Fibroblast of mammary gland (primary cell): ENCODE measurements around the gene NR2C2.
"Not testable (repeated sequence)": the region's sequence is repeated elsewhere in the genome, so short reads cannot be mapped to it uniquely, and the experiment has no call there.

ENCODE experiments used
- DNase-seq: peaks from one replicate; pipeline ENCODE4 v3.0.0-alpha.2; 2010; ENCODE audit warnings: low read depth
- H3K4me3 ChIP-seq: 2 replicates; pipeline ENCODE4 v1.5.1; 2011; ENCODE audit warnings: low read depth, mild to moderate bottlenecking, low read length, moderate library complexity; ENCODE audit not compliant: control insufficient read depth
- TF ChIP-seq, protein P1 (sequence below): conservative IDR thresholded peaks from 2 replicates; pipeline ENCODE4 v1.5.1; 2011; ENCODE audit warnings: low read depth, low read length, inconsistent platforms; ENCODE audit not compliant: control insufficient read depth, insufficient read depth

Gene NR2C2

DNA sequence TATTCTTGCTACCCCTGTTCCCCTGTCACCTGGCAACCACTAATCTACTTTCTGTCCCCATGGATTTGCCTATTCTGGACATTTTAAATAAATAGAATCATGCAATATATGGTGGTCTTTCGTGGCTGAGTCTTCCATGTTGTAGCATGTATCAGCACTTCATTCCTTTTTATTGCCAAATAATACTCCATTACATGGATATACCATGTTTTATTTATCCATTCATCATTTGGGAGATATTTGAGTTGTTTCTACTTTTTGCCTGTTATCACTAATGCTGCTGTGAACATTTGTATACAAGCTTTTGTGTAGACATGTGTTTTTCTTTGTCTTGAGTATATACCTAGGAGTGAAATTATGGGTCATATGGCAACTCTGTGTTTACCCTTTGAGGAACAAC lies 50.6 kb downstream of the NR2C2 start:
- H3K4me3 ChIP-seq, result no peak overlapping the region
- TF ChIP-seq, protein P1, sequence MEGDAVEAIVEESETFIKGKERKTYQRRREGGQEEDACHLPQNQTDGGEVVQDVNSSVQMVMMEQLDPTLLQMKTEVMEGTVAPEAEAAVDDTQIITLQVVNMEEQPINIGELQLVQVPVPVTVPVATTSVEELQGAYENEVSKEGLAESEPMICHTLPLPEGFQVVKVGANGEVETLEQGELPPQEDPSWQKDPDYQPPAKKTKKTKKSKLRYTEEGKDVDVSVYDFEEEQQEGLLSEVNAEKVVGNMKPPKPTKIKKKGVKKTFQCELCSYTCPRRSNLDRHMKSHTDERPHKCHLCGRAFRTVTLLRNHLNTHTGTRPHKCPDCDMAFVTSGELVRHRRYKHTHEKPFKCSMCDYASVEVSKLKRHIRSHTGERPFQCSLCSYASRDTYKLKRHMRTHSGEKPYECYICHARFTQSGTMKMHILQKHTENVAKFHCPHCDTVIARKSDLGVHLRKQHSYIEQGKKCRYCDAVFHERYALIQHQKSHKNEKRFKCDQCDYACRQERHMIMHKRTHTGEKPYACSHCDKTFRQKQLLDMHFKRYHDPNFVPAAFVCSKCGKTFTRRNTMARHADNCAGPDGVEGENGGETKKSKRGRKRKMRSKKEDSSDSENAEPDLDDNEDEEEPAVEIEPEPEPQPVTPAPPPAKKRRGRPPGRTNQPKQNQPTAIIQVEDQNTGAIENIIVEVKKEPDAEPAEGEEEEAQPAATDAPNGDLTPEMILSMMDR, result no peak
- no peak for DNase-seq

DNA sequence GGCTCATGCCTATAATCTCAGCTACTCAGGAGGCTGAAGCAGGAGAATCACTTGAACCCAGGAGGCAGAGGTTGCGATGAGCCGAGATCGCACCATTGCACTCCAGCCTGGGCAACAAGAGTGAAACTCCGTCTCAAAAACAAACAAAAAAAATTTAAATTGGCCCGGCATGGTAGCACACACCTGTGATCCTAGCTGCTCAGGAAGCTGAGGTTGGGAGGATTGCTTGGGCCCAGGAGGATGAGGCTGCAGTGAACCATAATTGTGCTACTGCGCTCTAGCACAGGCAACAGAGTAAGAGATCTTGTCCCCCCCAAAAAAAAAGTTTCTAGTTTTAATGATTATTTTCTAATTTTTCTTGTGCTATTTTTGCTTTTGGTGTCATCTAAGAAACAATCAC lies 51.8 kb downstream of the NR2C2 start:
- not testable (repeated sequence) for H3K4me3 ChIP-seq, DNase-seq

DNA sequence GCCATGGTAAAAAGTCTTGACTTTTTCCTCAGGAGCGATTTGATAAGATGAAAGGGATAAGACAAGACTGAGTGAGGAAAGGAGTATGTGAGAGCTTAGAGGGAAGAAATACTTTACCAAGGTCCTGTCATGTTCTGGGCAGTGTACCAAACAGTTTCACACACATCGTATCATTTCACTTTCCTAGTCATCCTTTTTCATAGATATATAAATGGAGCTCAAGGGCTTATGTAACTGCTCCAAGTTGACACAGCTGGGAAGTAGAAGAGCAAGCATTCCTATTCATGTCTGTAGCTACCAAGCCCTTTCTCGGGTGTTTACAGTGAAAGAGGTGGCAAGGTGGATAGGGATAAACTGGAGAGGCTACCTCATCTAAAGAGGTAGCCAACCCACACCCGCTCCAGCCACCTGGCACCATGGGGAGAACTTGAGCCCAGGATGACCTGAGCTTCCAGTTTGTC lies 60.3 kb downstream of the NR2C2 start:
- TF ChIP-seq, protein P1, result no peak
- H3K4me3 ChIP-seq, result no peak overlapping the region
- DNase-seq, result peak; percentile 88

DNA sequence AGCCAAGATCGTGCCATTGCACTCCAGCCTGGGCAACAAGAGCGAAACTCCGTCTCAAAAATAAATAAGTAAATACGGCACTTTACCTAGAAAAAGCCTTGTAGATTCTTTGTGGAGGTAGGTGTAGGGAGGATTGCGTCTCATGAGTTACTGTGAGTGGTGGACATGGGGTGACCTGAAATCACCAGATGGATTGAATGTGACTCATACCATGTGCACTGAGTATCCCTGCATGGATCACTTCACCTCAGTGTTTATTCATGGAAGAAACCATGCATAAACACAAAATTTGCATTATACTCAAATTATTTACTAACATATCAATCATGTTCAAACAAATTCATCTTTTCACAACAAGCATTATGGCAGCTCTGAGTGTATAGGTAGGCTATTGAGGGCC lies 61.8 kb downstream of the NR2C2 start:
- peak; percentile 41 for DNase-seq
- H3K4me3 ChIP-seq, result no peak overlapping the region
- TF ChIP-seq, protein P1, result no peak

DNA sequence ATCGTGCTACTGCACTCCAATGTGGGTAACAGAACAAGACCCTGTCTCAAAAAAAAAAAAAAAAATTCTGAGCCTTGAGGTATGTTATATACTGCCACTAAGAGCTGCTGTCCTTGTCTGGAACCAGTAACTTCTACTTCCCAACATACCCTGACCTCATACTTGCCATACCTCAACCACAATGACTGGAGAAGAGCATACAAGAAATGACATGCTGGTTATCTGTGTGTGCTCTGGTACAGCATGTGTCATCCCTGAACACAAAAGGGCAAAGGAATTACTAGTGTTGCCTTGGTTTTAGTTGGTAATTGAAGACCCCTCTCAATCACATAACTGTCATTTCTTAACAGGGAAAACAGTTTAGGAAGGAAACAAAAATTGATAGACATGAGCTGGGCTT lies 63.3 kb downstream of the NR2C2 start:
- no peak for DNase-seq
- H3K4me3 ChIP-seq, result no peak overlapping the region
- TF ChIP-seq, protein P1, result no peak

GRCh38 chr3:15011174-15011573 lies 63.8 kb downstream of the NR2C2 start:
- H3K4me3 ChIP-seq, result no peak overlapping the region
- TF ChIP-seq, protein P1, result no peak
- no peak for DNase-seq

- no peak overlapping the region for H3K4me3 ChIP-seq
- DNase-seq, result peak; percentile 57
- TF ChIP-seq, protein P1, result no peak
Observed at GRCh38 chr3:15014606-15015328, 67.4 kb downstream of the NR2C2 start.
